Measurements from ENCODE around the gene RABL3.
A peak's percentile ranks its signal among the peaks of the same experiment; 100 is the strongest.
"Not testable (repeated sequence)": the region's sequence is repeated elsewhere in the genome, so short reads cannot be mapped to it uniquely, and the experiment has no call there.

The RABL3 gene

GRCh38 chr3:120745466-120745865 is 3.1 kb upstream of the RABL3 start:
- no peak for DNase-seq (ENCODE audit: low spot score)

- DNase-seq (ENCODE audit: low spot score) = no peak
These were observed 1.4 kb upstream of the RABL3 start for GRCh38 chr3:120743556-120744195.

- DNase-seq (ENCODE audit: low spot score) = no peak
These were observed 591 bp upstream of the RABL3 start for GRCh38 chr3:120742849-120743365.

- DNase-seq (ENCODE audit: low spot score) = peak; percentile 54
These were observed 499 bp downstream of the RABL3 start for GRCh38 chr3:120741837-120742197.

- DNase-seq (ENCODE audit: low spot score) = no peak
These were observed 996 bp downstream of the RABL3 start for GRCh38 chr3:120741320-120741719.

GRCh38 chr3:120738006-120738405 is 4.3 kb downstream of the RABL3 start:
- DNase-seq (ENCODE audit: low spot score) = not testable (repeated sequence)

GRCh38 chr3:120730576-120731542 is 11.5 kb downstream of the RABL3 start:
- no peak for DNase-seq (ENCODE audit: low spot score)

GRCh38 chr3:120726791-120727190 is 15.5 kb downstream of the RABL3 start:
- DNase-seq (ENCODE audit: low spot score) = no peak

GRCh38 chr3:120719167-120719834 is 23.0 kb downstream of the RABL3 start:
- not testable (repeated sequence) for DNase-seq (ENCODE audit: low spot score)

- no peak for DNase-seq (ENCODE audit: low spot score)
These were observed 29.1 kb downstream of the RABL3 start for GRCh38 chr3:120713262-120713661.

- no peak for DNase-seq (ENCODE audit: low spot score)
These were observed 31.9 kb downstream of the RABL3 start for GRCh38 chr3:120710369-120710768.

GRCh38 chr3:120708408-120708807 is 33.9 kb downstream of the RABL3 start:
- DNase-seq (ENCODE audit: low spot score) = no peak

GRCh38 chr3:120706950-120707349 is 35.4 kb downstream of the RABL3 start:
- no peak for DNase-seq (ENCODE audit: low spot score)

GRCh38 chr3:120705884-120706582 is 36.3 kb downstream of the RABL3 start:
- DNase-seq (ENCODE audit: low spot score) = no peak

GRCh38 chr3:120699333-120699732 is 43.0 kb downstream of the RABL3 start:
- no peak for DNase-seq (ENCODE audit: low spot score)

GRCh38 chr3:120693439-120694171 is 48.7 kb downstream of the RABL3 start:
- DNase-seq (ENCODE audit: low spot score) = peak; percentile 77

GRCh38 chr3:120689395-120689794 is 52.9 kb downstream of the RABL3 start:
- DNase-seq (ENCODE audit: low spot score) = no peak

GRCh38 chr3:120688121-120688520 is 54.2 kb downstream of the RABL3 start:
- peak; percentile 79 for DNase-seq (ENCODE audit: low spot score)

GRCh38 chr3:120685411-120685810 is 56.9 kb downstream of the RABL3 start:
- DNase-seq (ENCODE audit: low spot score) = no peak

- DNase-seq (ENCODE audit: low spot score) = no peak
These were observed 57.4 kb downstream of the RABL3 start for GRCh38 chr3:120684896-120685295.

- DNase-seq (ENCODE audit: low spot score) = no peak
These were observed 58.5 kb downstream of the RABL3 start for GRCh38 chr3:120683671-120684301.
